Activated CD8-positive, alpha-beta T cell treated with anti-CD3 and anti-CD28 coated beads for 36 hours (primary cell): ENCODE measurements around the gene DEFB113. TPM values are rescaled to one million over a fixed set of nuclear protein-coding genes. Genes with fewer than 3 reads are reported as not detected.

Source experiments
- ATAC-seq: fragments of 200-7000 bp; cut with Tn5 transposase; one replicate; pipeline ENCODE4 v1.10.0; 2021; ENCODE audit warnings: mild to moderate bottlenecking, moderate library complexity
- CTCF ChIA-PET: fragments of 350-600 bp; sonication (Branson Sonifier 250); formaldehyde crosslinking; loops from one replicate; lab custom pipeline; 2021; ENCODE audit warnings: antibody characterized with exemption; lab: Charles Lee
- POLR2A ChIA-PET: fragments of 350-600 bp; sonication (Branson Sonifier 250); formaldehyde crosslinking; loops from one replicate; lab custom pipeline; 2021; ENCODE audit warnings: antibody characterized with exemption; lab: Charles Lee
- DNase-seq: peaks from one replicate; pipeline ENCODE4 v3.0.0-alpha.2; 2020
- H3K27ac Mint-ChIP-seq: one replicate; pipeline ENCODE4 v1.8.0; 2021; ENCODE audit warnings: mild to moderate bottlenecking, mixed read lengths
- H3K27me3 Mint-ChIP-seq: one replicate; pipeline ENCODE4 v1.8.0; 2021; ENCODE audit warnings: mixed read lengths
- H3K36me3 Mint-ChIP-seq: one replicate; pipeline ENCODE4 v1.8.0; 2021; ENCODE audit warnings: low read depth, mixed read lengths
- H3K4me1 Mint-ChIP-seq: one replicate; pipeline ENCODE4 v1.8.0; 2021; ENCODE audit warnings: low read depth, mixed read lengths
- H3K4me3 Mint-ChIP-seq: one replicate; pipeline ENCODE4 v1.8.0; 2021; ENCODE audit warnings: mild to moderate bottlenecking, moderate library complexity, mixed read lengths
- H3K9me3 Mint-ChIP-seq: one replicate; pipeline ENCODE4 v1.8.0; 2021; ENCODE audit warnings: mixed read lengths
- intact Hi-C: fragments of 100-400 bp; cut with micrococcal nuclease; formaldehyde crosslinking; loops from one replicate; pipeline ENCODE4 v1.10.0; 2022
- total RNA-seq, 2 experiments: library from RNA; stranded (reverse); gene quantifications; one replicate each; pipeline ENCODE4 v1.2.3, GENCODE V29; 2021
- TF ChIP-seq, protein P1 (sequence below): fragments of 200-600 bp; IDR thresholded peaks from one replicate; pipeline ENCODE4 v1.8.0; 2022; ENCODE audit warnings: antibody characterized with exemption, mild to moderate bottlenecking

Gene DEFB113, protein sequence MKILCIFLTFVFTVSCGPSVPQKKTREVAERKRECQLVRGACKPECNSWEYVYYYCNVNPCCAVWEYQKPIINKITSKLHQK
- total RNA-seq, result not detected

DNA sequence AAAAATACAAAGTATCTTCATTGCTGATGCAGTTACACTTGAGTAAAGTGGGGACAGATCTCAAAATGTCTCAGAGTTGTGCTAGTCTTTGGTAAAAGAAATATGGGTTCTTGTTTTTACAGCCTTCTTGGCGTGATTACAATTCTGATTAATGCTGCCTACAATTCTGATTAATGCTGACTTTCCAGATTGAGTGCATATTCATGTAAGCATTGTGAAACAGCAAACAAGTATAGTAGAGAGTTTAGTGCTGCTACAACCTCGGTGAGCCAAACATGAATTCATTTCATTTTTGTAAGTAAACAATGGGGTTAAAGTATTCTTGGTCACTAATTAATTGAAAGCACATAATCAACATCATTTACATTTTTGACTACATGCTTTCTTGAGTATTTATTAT, at the start of gene DEFB113:
DEFB113 (minus strand) TSS at position 21 of the 400 bp plus-strand sequence; CDS start at position 21, 0 bp downstream.
- TF ChIP-seq, protein P1, sequence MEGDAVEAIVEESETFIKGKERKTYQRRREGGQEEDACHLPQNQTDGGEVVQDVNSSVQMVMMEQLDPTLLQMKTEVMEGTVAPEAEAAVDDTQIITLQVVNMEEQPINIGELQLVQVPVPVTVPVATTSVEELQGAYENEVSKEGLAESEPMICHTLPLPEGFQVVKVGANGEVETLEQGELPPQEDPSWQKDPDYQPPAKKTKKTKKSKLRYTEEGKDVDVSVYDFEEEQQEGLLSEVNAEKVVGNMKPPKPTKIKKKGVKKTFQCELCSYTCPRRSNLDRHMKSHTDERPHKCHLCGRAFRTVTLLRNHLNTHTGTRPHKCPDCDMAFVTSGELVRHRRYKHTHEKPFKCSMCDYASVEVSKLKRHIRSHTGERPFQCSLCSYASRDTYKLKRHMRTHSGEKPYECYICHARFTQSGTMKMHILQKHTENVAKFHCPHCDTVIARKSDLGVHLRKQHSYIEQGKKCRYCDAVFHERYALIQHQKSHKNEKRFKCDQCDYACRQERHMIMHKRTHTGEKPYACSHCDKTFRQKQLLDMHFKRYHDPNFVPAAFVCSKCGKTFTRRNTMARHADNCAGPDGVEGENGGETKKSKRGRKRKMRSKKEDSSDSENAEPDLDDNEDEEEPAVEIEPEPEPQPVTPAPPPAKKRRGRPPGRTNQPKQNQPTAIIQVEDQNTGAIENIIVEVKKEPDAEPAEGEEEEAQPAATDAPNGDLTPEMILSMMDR, result no peak
- Mint-ChIP-seq H3K9me3 (no peaks in the 10 kb centered on the region), H3K27ac (no peak within 1 kb of the TSS), H3K27me3 (no peaks in the 10 kb centered on the region), H3K4me3 (no peak within 1 kb of the TSS), H3K36me3 (no peaks in the 10 kb centered on the region), H3K4me1 (no peaks in the 10 kb centered on the region)
- ATAC-seq, result no peak
- CTCF ChIA-PET, result no interaction called here
- POLR2A ChIA-PET, result no interaction called here
- intact Hi-C loops, result no loop called here
- no peak for DNase-seq

DNA sequence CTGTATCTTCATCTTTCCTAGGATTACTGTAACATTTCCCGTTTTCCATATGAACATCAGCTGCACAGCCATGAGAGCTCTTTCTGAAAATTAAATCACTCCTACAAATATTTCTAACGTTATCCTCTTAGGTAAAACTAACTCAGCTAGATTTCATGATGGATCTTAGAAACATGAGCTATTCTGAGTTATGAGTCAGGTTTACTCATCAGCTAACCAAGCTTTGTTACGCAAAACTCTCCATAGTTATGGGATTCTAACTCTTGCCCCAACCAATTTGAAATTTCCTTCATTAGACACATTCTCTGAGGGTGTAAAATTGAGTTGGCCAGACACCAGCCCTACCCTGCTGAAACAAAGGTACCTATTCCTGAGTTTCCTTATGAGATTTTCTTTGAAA, 38.4 kb upstream of the DEFB113 start:
- ChIA-PET POLR2A (no interaction called here), CTCF (no interaction called here)
- TF ChIP-seq, protein P1, result no peak
- no peak for ATAC-seq
- no peaks in the 10 kb centered on the region for H3K4me1 Mint-ChIP-seq
- H3K9me3 Mint-ChIP-seq, result peaks cover 4% of the 10 kb centered on the region
- DNase-seq, result no peak
- H3K36me3 Mint-ChIP-seq, result no peaks in the 10 kb centered on the region
- H3K4me3 Mint-ChIP-seq, result no peak overlapping the region
- no peaks in the 10 kb centered on the region for H3K27me3 Mint-ChIP-seq
- no peak overlapping the region for H3K27ac Mint-ChIP-seq
- intact Hi-C loops, result no loop called here

DNA sequence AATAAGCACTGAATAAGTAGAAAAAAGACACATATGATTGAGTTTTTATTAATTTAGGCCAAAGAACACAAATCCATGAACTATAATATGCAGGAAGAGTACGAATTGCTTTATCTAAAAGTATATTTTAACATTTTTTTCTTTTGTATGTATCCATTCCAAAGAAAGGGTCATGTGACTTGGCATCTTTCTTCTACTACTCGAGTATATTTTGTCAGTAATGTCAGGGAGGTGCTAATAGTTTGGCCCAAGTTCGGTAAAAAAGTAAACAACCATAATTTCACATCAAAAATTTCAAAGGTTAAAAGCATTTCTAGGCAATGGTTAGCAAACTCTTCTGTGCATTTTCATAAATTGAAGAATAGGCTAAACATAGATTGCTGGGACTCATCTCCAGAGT, 33.7 kb upstream of the DEFB113 start:
- no peaks in the 10 kb centered on the region for H3K27me3 Mint-ChIP-seq
- no peak overlapping the region for H3K27ac Mint-ChIP-seq
- DNase-seq (no peak), ATAC-seq (no peak)
- intact Hi-C loops, result no loop called here
- H3K4me1 Mint-ChIP-seq, result no peaks in the 10 kb centered on the region
- TF ChIP-seq, protein P1, result no peak
- no peaks in the 10 kb centered on the region for H3K9me3 Mint-ChIP-seq
- no peaks in the 10 kb centered on the region for H3K36me3 Mint-ChIP-seq
- ChIA-PET CTCF (no interaction called here), POLR2A (no interaction called here)
- H3K4me3 Mint-ChIP-seq, result no peak overlapping the region

DNA sequence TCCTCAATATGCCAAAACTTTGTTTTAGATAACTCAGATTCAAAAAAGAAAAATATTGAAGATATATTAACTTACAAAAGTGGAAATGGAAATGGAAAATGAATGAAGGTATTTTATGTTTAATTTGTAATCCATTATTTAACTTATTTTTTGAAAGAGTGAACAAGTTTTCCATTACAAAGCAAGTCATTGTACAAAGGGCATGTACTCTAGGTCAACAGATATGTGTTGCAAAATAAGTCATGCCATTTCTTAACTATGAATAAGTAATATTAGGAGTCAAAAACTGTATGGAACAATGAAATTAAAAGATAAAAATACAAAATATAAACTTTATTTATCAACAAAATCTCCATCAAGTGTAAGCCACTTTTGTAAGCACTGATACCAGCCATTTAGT, 25.9 kb upstream of the DEFB113 start:
- DNase-seq, result no peak
- CTCF ChIA-PET, result no interaction called here
- intact Hi-C loops, result no loop called here
- Mint-ChIP-seq H3K27me3 (no peaks in the 10 kb centered on the region), H3K4me1 (no peaks in the 10 kb centered on the region), H3K27ac (no peak overlapping the region), H3K9me3 (no peaks in the 10 kb centered on the region), H3K4me3 (no peak overlapping the region), H3K36me3 (no peaks in the 10 kb centered on the region)
- POLR2A ChIA-PET, result no interaction called here
- ATAC-seq, result no peak
- TF ChIP-seq, protein P1, result no peak

DNA sequence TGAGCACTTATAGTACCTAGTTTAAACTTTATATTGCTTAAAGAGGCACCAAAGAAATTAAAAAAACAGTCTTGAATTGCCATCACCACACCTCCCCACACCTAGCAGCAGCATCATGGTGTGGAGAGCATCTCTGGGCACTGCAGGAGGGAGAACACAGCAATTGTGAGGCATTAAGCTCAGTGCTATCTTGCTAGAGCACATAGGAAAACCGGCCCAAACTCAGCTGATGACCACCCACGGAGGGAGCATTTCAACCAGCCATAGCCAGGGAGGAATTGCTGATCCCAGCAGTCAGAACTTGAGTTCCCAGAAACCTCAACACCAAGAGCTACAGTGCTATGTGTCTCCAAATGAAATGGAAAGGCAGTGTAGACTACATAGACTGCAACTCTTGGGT, 19.5 kb upstream of the DEFB113 start:
- ChIA-PET CTCF (no interaction called here), POLR2A (no interaction called here)
- ATAC-seq (no peak), DNase-seq (no peak)
- Mint-ChIP-seq H3K27ac (no peak overlapping the region), H3K27me3 (no peaks in the 10 kb centered on the region), H3K36me3 (no peaks in the 10 kb centered on the region), H3K4me3 (no peak overlapping the region), H3K4me1 (no peaks in the 10 kb centered on the region), H3K9me3 (no peaks in the 10 kb centered on the region)
- TF ChIP-seq, protein P1, result no peak
- intact Hi-C loops, result no loop called here
